Activated B cell treated with CpG ODN at 0.5 μM for 24 hours (primary cell): ENCODE results near the gene OR10T2. TPM values are rescaled to one million over a fixed set of nuclear protein-coding genes. Genes with fewer than 3 reads are reported as not detected.
"Not testable (repeated sequence)": the region's sequence is repeated elsewhere in the genome, so short reads cannot be mapped to it uniquely, and the experiment has no call there.

Experiments
- ATAC-seq: fragments of 200-7000 bp; cut with Tn5 transposase; one replicate; pipeline ENCODE4 v1.10.0; 2021; ENCODE audit warnings: low read depth, mild to moderate bottlenecking, moderate library complexity
- CTCF ChIA-PET: fragments of 350-600 bp; sonication (Branson Sonifier 250); formaldehyde crosslinking; loops from one replicate; lab custom pipeline; 2021; ENCODE audit warnings: antibody characterized with exemption; lab: Charles Lee
- POLR2A ChIA-PET: fragments of 350-600 bp; sonication (Branson Sonifier 250); formaldehyde crosslinking; loops from one replicate; lab custom pipeline; 2021; ENCODE audit warnings: antibody characterized with exemption; lab: Charles Lee
- DNase-seq: peaks from one replicate; pipeline ENCODE4 v3.0.0; 2022
- H3K27ac Mint-ChIP-seq: one replicate; pipeline ENCODE4 v1.8.0; 2020; ENCODE audit warnings: mixed read lengths
- H3K27me3 Mint-ChIP-seq: one replicate; pipeline ENCODE4 v1.8.0; 2021; ENCODE audit warnings: mixed read lengths
- H3K36me3 Mint-ChIP-seq: one replicate; pipeline ENCODE4 v1.8.0; 2021; ENCODE audit warnings: low read depth, mixed read lengths
- H3K4me1 Mint-ChIP-seq: one replicate; pipeline ENCODE4 v1.8.0; 2021; ENCODE audit warnings: mixed read lengths
- H3K4me3 Mint-ChIP-seq: one replicate; pipeline ENCODE4 v1.8.0; 2020; ENCODE audit warnings: mild to moderate bottlenecking, mixed read lengths
- H3K9me3 Mint-ChIP-seq: one replicate; pipeline ENCODE4 v1.8.0; 2020; ENCODE audit warnings: mixed read lengths
- intact Hi-C: fragments of 100-400 bp; cut with micrococcal nuclease; formaldehyde crosslinking; loops from one replicate; pipeline ENCODE4 v1.15.1; 2024
- total RNA-seq: library from RNA; stranded (reverse); gene quantifications from 2 replicates; pipeline ENCODE4 v1.2.3, GENCODE V29; 2022
- TF ChIP-seq, protein P1 (sequence below): fragments of 200-600 bp; IDR thresholded peaks from one replicate; pipeline ENCODE4 v1.8.0; 2022; ENCODE audit warnings: antibody characterized with exemption, mild to moderate bottlenecking

The OR10T2 gene
- total RNA-seq, 1 donor from 2014 or later: not detected

DNA sequence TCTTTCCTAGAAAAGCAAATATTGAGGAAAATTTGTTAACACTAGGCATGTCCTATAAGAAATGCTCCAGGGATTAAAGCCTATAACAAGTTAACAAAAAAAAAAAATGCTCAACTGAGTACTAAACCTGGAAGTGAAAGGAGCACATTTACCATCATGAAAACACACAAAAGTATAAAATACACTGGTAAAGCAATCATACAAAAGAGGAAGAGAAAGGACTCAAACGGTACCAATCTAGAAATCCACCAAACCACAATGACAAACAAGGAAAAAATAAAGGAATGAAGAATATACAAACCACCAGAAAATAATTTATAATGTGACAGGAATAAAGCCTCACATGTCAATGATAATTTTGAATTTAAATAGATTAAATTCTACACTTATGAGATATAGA is 24.4 kb downstream of the OR10T2 start:
- H3K27me3 Mint-ChIP-seq: peaks cover 1% of the 10 kb centered on the region

DNA sequence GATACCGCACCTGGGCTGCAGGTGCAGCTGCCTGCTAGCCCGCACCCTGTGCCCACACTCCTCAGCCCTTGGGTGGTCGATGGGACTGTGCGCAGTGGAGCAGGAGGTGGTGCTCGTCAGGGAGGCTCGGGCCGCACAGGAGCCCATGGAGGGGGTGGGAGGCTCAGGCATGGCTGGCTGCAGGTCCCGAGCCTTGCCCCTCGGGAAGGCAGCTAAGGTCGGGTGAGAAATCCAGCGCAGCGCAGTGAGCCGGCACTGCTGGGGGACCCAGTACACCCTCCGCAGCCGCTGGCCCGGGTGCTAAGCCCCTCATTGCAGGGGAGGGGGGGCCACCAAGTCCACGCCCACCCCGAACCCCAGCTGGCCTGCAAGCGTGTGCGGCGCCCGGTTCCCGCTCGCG is 25.2 kb downstream of the OR10T2 start:
- H3K27ac Mint-ChIP-seq, ATAC-seq, DNase-seq, H3K4me3 Mint-ChIP-seq, CTCF ChIA-PET, intact Hi-C loops, H3K4me1 Mint-ChIP-seq, POLR2A ChIA-PET, H3K36me3 Mint-ChIP-seq, H3K27me3 Mint-ChIP-seq: not testable (repeated sequence)
- H3K9me3 Mint-ChIP-seq: peaks cover 13% of the 10 kb centered on the region

More for the DNA sequence above, 24.4 kb downstream of the OR10T2 start:
- ATAC-seq: no peak
- no peak overlapping the region for H3K27ac Mint-ChIP-seq
- H3K36me3 Mint-ChIP-seq: peaks cover 4% of the 10 kb centered on the region
- H3K4me1 Mint-ChIP-seq: peaks cover 8% of the 10 kb centered on the region
- peaks cover 13% of the 10 kb centered on the region for H3K9me3 Mint-ChIP-seq
- POLR2A ChIA-PET: no interaction called here
- no peak for DNase-seq
- TF ChIP-seq, protein P1, sequence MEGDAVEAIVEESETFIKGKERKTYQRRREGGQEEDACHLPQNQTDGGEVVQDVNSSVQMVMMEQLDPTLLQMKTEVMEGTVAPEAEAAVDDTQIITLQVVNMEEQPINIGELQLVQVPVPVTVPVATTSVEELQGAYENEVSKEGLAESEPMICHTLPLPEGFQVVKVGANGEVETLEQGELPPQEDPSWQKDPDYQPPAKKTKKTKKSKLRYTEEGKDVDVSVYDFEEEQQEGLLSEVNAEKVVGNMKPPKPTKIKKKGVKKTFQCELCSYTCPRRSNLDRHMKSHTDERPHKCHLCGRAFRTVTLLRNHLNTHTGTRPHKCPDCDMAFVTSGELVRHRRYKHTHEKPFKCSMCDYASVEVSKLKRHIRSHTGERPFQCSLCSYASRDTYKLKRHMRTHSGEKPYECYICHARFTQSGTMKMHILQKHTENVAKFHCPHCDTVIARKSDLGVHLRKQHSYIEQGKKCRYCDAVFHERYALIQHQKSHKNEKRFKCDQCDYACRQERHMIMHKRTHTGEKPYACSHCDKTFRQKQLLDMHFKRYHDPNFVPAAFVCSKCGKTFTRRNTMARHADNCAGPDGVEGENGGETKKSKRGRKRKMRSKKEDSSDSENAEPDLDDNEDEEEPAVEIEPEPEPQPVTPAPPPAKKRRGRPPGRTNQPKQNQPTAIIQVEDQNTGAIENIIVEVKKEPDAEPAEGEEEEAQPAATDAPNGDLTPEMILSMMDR: no peak
- CTCF ChIA-PET: no interaction called here
- no peak overlapping the region for H3K4me3 Mint-ChIP-seq
- intact Hi-C loops: no loop called here

DNA sequence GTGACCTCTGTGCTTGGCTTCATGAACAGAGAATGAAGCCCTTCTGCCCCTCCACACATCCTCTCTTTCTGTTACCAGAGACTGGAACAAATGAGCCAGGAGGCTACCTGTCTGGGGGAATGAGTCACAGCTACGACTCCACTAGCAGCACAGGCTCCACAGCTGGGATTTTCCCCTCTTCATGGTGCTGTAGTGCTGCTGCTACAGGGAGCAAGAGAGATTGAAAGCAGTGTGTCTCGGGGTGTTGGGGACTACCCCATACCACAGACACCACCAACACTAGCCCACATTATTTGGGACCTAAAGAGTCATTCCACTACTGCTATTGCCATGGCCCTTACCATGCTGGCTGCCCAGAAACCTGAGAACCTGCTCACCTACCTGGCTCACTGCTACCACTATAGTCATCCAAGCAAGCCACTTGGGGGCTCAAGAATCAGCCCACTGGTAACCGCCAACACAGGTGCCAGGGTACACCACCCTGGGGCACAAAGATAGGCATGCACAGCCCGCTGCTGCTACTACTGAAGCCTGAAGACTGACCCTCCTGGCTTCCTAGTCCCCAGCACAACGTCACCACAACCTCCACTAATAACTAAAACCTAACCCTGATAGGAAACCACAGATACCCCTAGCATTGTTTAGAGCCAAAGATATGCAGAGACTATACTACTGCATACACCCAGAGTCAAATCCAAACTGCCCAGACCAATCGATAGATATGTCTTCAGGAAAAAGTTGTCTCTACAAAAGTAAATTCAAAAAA is 27.9 kb downstream of the OR10T2 start:
- intact Hi-C loops: no loop called here
- Mint-ChIP-seq H3K4me3 (no peak overlapping the region), H3K27me3 (peaks cover under 1% of the 10 kb centered on the region), H3K27ac (no peak overlapping the region), H3K36me3 (peaks cover 4% of the 10 kb centered on the region), H3K4me1 (peaks cover 8% of the 10 kb centered on the region), H3K9me3 (peaks cover 12% of the 10 kb centered on the region)
- ATAC-seq: peak; percentile 90
- DNase-seq: no peak
- CTCF ChIA-PET: no interaction called here
- TF ChIP-seq, protein P1: no peak
- POLR2A ChIA-PET: no interaction called here

DNA sequence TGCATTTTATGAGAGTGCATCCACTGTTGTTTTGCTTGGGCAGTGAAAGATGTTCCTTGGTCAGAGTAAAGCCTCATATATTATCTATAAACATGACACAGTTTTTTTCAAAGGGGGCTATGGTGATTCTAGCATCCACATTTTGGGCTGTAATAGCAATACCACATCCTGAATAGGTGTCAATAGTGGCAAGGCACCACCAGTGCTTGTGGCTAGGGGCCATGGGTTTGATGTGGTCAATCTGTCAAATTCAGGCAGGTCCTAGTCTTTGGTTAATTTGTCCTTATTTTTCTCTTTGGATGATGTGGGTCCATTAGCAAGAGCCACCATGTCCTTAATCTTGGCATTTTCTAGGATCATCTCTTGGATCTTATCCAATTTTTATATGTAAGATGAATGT is 32.5 kb downstream of the OR10T2 start:
- peaks cover 7% of the 10 kb centered on the region for H3K9me3 Mint-ChIP-seq
- H3K27ac Mint-ChIP-seq: no peak overlapping the region
- ATAC-seq: no peak
- POLR2A ChIA-PET: no interaction called here
- H3K36me3 Mint-ChIP-seq: no peaks in the 10 kb centered on the region
- H3K4me3 Mint-ChIP-seq: no peak overlapping the region
- peaks cover 3% of the 10 kb centered on the region for H3K27me3 Mint-ChIP-seq
- H3K4me1 Mint-ChIP-seq: peaks cover 2% of the 10 kb centered on the region
- TF ChIP-seq, protein P1: no peak
- intact Hi-C loops: no loop called here
- CTCF ChIA-PET: no interaction called here
- no peak for DNase-seq

DNA sequence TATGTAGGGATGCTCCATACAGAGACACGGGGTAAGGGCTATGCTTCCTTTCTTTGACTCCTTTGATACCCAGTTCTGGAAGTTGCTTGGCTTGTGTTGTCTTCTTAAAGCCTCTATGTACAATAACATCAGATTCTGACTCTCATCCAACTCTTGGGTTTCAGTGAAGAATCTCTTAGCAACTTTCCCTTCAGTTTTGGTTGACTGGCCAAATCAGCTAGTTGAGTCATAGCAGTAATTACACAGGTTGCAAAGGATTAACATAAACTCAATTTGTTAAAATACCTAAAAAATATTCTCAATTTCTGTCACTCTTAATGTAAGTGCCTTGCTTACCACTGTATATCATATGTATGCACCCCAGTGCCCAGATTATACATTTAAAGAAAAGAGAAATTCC is 36.3 kb downstream of the OR10T2 start:
- Mint-ChIP-seq H3K9me3 (peaks cover 4% of the 10 kb centered on the region), H3K27ac (no peak overlapping the region), H3K36me3 (no peaks in the 10 kb centered on the region), H3K4me3 (no peak overlapping the region), H3K27me3 (peaks cover 3% of the 10 kb centered on the region), H3K4me1 (no peaks in the 10 kb centered on the region)
- ChIA-PET CTCF (no interaction called here), POLR2A (no interaction called here)
- no peak for ATAC-seq
- TF ChIP-seq, protein P1: no peak
- DNase-seq: no peak
- intact Hi-C loops: no loop called here
